Testis (tissue), 3 donors: ENCODE data around the gene SSBP1. TPM values are rescaled to one million over a fixed set of nuclear protein-coding genes. Genes with fewer than 3 reads are reported as not detected.

Experiments
- DNase-seq: peaks from one replicate; pipeline ENCODE4 v3.0.0-alpha.2; 2019
- H3K27ac ChIP-seq, 2 donors: fragments of 200-600 bp; sonication (generic); one replicate each; pipeline ENCODE4 v1.5.1; 2019
- H3K27me3 ChIP-seq: fragments of 200-600 bp; sonication (generic); one replicate; pipeline ENCODE4 v1.5.1; 2019
- H3K36me3 ChIP-seq: fragments of 200-600 bp; sonication (generic); one replicate; pipeline ENCODE4 v1.5.1; 2017; ENCODE audit warnings: low read depth; ENCODE audit errors: missing control alignments
- H3K4me1 ChIP-seq: fragments of 200-600 bp; sonication (generic); one replicate; pipeline ENCODE4 v1.5.1; 2019
- H3K4me3 ChIP-seq, 2 donors: fragments of 200-600 bp; sonication (generic); one replicate each; pipeline ENCODE4 v1.5.1; 2017 to 2019
- H3K9me3 ChIP-seq: fragments of 200-600 bp; sonication (generic); one replicate; pipeline ENCODE4 v1.5.1; 2017
- CTCF ChIP-seq, 3 experiments: fragments of 450-650 bp in 2 of 3; fragments of 200-600 bp in 1 of 3; sonication (generic) in 1 of 3; IDR thresholded peaks; one replicate each; pipeline ENCODE4 v1.5.1; 2016 to 2019; ENCODE audit warnings: antibody characterized with exemption in 3 of 3, mild to moderate bottlenecking in 2 of 3, moderate library complexity in 1 of 3
- POLR2A ChIP-seq: fragments of 450-650 bp; IDR thresholded peaks from one replicate; pipeline ENCODE4 v1.6.1; 2017; ENCODE audit warnings: antibody characterized with exemption, mild to moderate bottlenecking, moderate library complexity
- WGBS, 2 donors: methylation state at CpG; one replicate each; pipeline ENCODE4 v1.1.5; 2018; 5-methylcytosine and 5-hydroxymethylcytosine counted together
- intact Hi-C: fragments of 100-400 bp; cut with DNase I; formaldehyde crosslinking; loops from one replicate; pipeline ENCODE4 v1.15.1; 2023; ENCODE audit warnings: low total_unique reads
- polyA plus RNA-seq: library from polyadenylated mRNA; stranded (reverse); fragments of 350-450 nt; fragmentation: Illumina TruSeq; extraction: RNeasy Lipid Tissue Mini Kit (QIAGEN cat#74804); gene quantifications from one replicate; pipeline ENCODE4 v1.2.3, GENCODE V29; 2014; ENCODE audit warnings: low read depth, low replicate concordance; ENCODE audit not compliant: insufficient read depth
- total RNA-seq, 2 donors: library from RNA; depleted of rRNA; stranded (reverse); fragments of >200 nt; gene quantifications; one replicate each; pipeline ENCODE4 v1.2.3, GENCODE V29; 2016

Gene SSBP1
- total and polyA plus RNA-seq, 3 donors from 2014 or later = 131 to 204 (median 148) TPM

GRCh38 chr7:141715794-141716689 is 22.1 kb upstream of the SSBP1 start:
- no peak for DNase-seq

GRCh38 chr7:141717450-141717849 is 20.7 kb upstream of the SSBP1 start:
- 94% methylated on average over 1 of the region's 1 CpG for WGBS, 2 donors
- TF ChIP-seq POLR2A (no peak), CTCF (IDR thresholded peaks at IDR 0.05) (no peak)

More at GRCh38 chr7:141715794-141716689, 22.1 kb upstream of the SSBP1 start:
- no peak overlapping the region for H3K27ac ChIP-seq
- H3K4me3 ChIP-seq = no peak overlapping the region
- 76 to 78% methylated on average over 6 of the region's 6 CpGs for WGBS, 2 donors
- H3K36me3 ChIP-seq = no peaks in the 10 kb centered on the region
- no peak for TF ChIP-seq POLR2A
- no peak for TF ChIP-seq CTCF (IDR thresholded peaks at IDR 0.05)
- H3K9me3 ChIP-seq = no peaks in the 10 kb centered on the region
- intact Hi-C loops = no loop called here
- H3K27me3 ChIP-seq = no peaks in the 10 kb centered on the region
- no peaks in the 10 kb centered on the region for H3K4me1 ChIP-seq

GRCh38 chr7:141722529-141722928 is 15.6 kb upstream of the SSBP1 start:
- TF ChIP-seq POLR2A (no peak), CTCF (IDR thresholded peaks at IDR 0.05) (no peak)
- intact Hi-C loops = no loop called here
- no peaks in the 10 kb centered on the region for H3K4me1 ChIP-seq

More at GRCh38 chr7:141717450-141717849, 20.7 kb upstream of the SSBP1 start:
- intact Hi-C loops = no loop called here
- H3K9me3 ChIP-seq = no peaks in the 10 kb centered on the region
- H3K4me3 ChIP-seq = no peak overlapping the region
- no peaks in the 10 kb centered on the region for H3K4me1 ChIP-seq
- no peak for DNase-seq
- H3K27ac ChIP-seq = no peak overlapping the region
- no peaks in the 10 kb centered on the region for H3K36me3 ChIP-seq
- no peaks in the 10 kb centered on the region for H3K27me3 ChIP-seq

GRCh38 chr7:141729020-141729419 is 9.1 kb upstream of the SSBP1 start:
- Histone ChIP-seq H3K4me3 (no peak overlapping the region), H3K4me1 (no peaks in the 10 kb centered on the region), H3K27me3 (no peaks in the 10 kb centered on the region), H3K27ac (no peak overlapping the region), H3K9me3 (no peaks in the 10 kb centered on the region), H3K36me3 (no peaks in the 10 kb centered on the region)
- intact Hi-C loops = no loop called here
- DNase-seq = no peak
- 94% methylated on average over 1 of the region's 1 CpG for WGBS, 2 donors
- TF ChIP-seq POLR2A = no peak
- no peak for TF ChIP-seq CTCF (IDR thresholded peaks at IDR 0.05)

More at GRCh38 chr7:141722529-141722928, 15.6 kb upstream of the SSBP1 start:
- 95% methylated on average over 2 of the region's 2 CpGs for WGBS, 2 donors
- no peaks in the 10 kb centered on the region for H3K9me3 ChIP-seq
- H3K27me3 ChIP-seq = no peaks in the 10 kb centered on the region
- no peak overlapping the region for H3K27ac ChIP-seq
- no peak overlapping the region for H3K4me3 ChIP-seq
- H3K36me3 ChIP-seq = no peaks in the 10 kb centered on the region
- no peak for DNase-seq
